Daoy (cell line): ENCODE results near the gene ZNF296. TPM values are rescaled to one million over a fixed set of nuclear protein-coding genes. Genes with fewer than 3 reads are reported as not detected.

Experiments
- DNase-seq: peaks from one replicate; pipeline ENCODE4 v3.0.0-alpha.2; 2015; ENCODE audit warnings: low read depth
- total RNA-seq: library from RNA; depleted of rRNA; stranded (reverse); fragments of >200 nt; shearing (Covaris generic); gene quantifications from 2 replicates; pipeline ENCODE4 v1.2.3, GENCODE V29; 2014; rRNA removed

ZNF296 gene
- total RNA-seq, 1 experiment from 2014 or later: not detected

- no peak for DNase-seq
These were observed 53.2 kb downstream of the ZNF296 start for GRCh38 chr19:45023048-45023447.

- no peak for DNase-seq
These were observed 54.3 kb downstream of the ZNF296 start for GRCh38 chr19:45021971-45022370.

Other genes starting within 250 kb of the ZNF296 start
- gene NECTIN2, start 230.2 kb downstream of the ZNF296 start, total RNA-seq: 66.4 and 73.7 TPM in 2 replicates
- 170 and 179 TPM in 2 replicates for gene TOMM40, start 185.2 kb downstream of the ZNF296 start, total RNA-seq
- 0.86 and 1.6 TPM in 2 replicates for gene APOE, start 170.7 kb downstream of the ZNF296 start, total RNA-seq
- gene APOC1, start 161.9 kb downstream of the ZNF296 start, total RNA-seq: 4.4 and 24.5 TPM in 2 replicates
- gene APOC4, start 134.2 kb downstream of the ZNF296 start, total RNA-seq: not detected in 2 replicates
- not detected in 2 replicates for gene APOC2, start 130.4 kb downstream of the ZNF296 start, total RNA-seq
- gene CLPTM1, start 121.1 kb downstream of the ZNF296 start, total RNA-seq: 12.9 and 17.3 TPM in 2 replicates
- gene RELB, start 75.0 kb downstream of the ZNF296 start, total RNA-seq: 15.5 and 25.3 TPM in 2 replicates
- gene CLASRP, start 37.4 kb downstream of the ZNF296 start, total RNA-seq: 61.6 and 80.7 TPM in 2 replicates
- 43.3 and 70.7 TPM in 2 replicates for gene GEMIN7, start 2.8 kb upstream of the ZNF296 start, total RNA-seq
- 18.1 and 30.6 TPM in 2 replicates for gene PPP1R37, start 16.7 kb upstream of the ZNF296 start, total RNA-seq
- 0.11 and 1.4 TPM in 2 replicates for gene NKPD1, start 84.5 kb upstream of the ZNF296 start, total RNA-seq
- 4.3 and 8.4 TPM in 2 replicates for gene TRAPPC6A, start 101.8 kb upstream of the ZNF296 start, total RNA-seq
- gene BLOC1S3, start 102.3 kb upstream of the ZNF296 start, total RNA-seq: 3.9 and 6.9 TPM in 2 replicates
- 0.17 and 0.39 TPM in 2 replicates for gene EXOC3L2, start 168.9 kb upstream of the ZNF296 start, total RNA-seq
- gene MARK4, start 174.8 kb upstream of the ZNF296 start, total RNA-seq: 2.5 and 8.1 TPM in 2 replicates
- gene CKM, start 246.4 kb upstream of the ZNF296 start, total RNA-seq: 0.06 TPM in 1 of 2 replicates, not detected in the other